Measurements from ENCODE around the gene PDZD7. TPM values are rescaled to one million over a fixed set of nuclear protein-coding genes. Genes with fewer than 3 reads are reported as not detected.

PDZD7 gene
- total RNA-seq, 4 donors from 2014 or later, result under 0.01 to 1.3 (median 0.61) TPM; not detected in 1

DNA sequence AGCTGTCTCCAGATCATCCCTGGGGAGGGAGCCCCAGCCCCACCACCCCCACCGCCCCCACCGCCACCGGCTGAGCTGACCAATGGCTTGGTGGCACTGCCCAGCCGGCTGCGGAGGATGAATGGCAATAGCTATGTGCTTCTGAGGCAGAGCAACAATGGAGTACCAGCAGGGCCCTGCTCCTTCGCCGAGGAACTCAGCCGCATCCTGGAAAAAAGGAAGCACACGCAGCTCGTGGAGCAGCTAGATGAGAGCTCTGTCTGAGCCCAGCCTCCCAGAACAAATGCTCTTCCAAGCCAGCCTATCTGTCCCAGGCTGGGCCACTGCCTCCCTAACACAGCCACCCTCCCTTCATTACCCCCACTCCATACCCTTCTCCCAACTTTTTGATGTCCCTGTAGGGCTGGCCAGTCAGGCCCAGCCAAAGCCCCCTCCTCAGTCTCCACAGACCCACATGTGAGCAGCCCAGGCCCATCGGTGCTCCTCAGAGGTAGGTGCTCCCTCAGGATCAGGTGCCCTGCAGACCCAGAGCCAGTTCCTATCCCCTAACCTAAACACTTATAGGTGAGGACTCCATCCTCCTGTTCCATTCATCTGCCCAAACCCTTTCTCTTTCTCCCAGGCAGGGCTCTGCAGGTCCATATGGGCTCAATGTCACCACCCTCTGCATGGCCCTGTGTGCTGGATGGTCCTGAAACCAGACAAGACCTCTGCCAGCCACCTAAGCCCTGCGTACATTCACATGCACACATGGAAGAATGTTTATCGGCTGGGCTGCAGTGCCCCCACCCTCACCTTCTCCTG lies 46.9 kb downstream of the PDZD7 start:
- peak in 1 of 2 donors; percentile 4 for DNase-seq
- intact Hi-C loops (cut with DNase I; ENCODE audit: low total_unique reads), result no loop called here
- H3K4me1 ChIP-seq, result peaks cover 6 to 20% of the 10 kb centered on the region in 2 donors
- H3K4me3 ChIP-seq, result no peak overlapping the region
- no peaks in the 10 kb centered on the region for H3K36me3 ChIP-seq
- H3K27ac ChIP-seq, result no peak overlapping the region
- no peak for TF ChIP-seq POLR2A (IDR thresholded peaks at IDR 0.05)
- TF ChIP-seq, protein P1, sequence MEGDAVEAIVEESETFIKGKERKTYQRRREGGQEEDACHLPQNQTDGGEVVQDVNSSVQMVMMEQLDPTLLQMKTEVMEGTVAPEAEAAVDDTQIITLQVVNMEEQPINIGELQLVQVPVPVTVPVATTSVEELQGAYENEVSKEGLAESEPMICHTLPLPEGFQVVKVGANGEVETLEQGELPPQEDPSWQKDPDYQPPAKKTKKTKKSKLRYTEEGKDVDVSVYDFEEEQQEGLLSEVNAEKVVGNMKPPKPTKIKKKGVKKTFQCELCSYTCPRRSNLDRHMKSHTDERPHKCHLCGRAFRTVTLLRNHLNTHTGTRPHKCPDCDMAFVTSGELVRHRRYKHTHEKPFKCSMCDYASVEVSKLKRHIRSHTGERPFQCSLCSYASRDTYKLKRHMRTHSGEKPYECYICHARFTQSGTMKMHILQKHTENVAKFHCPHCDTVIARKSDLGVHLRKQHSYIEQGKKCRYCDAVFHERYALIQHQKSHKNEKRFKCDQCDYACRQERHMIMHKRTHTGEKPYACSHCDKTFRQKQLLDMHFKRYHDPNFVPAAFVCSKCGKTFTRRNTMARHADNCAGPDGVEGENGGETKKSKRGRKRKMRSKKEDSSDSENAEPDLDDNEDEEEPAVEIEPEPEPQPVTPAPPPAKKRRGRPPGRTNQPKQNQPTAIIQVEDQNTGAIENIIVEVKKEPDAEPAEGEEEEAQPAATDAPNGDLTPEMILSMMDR (IDR thresholded peaks at IDR 0.05), result no peak
- no peaks in the 10 kb centered on the region for H3K9me3 ChIP-seq
- no peaks in the 10 kb centered on the region for H3K27me3 ChIP-seq

DNA sequence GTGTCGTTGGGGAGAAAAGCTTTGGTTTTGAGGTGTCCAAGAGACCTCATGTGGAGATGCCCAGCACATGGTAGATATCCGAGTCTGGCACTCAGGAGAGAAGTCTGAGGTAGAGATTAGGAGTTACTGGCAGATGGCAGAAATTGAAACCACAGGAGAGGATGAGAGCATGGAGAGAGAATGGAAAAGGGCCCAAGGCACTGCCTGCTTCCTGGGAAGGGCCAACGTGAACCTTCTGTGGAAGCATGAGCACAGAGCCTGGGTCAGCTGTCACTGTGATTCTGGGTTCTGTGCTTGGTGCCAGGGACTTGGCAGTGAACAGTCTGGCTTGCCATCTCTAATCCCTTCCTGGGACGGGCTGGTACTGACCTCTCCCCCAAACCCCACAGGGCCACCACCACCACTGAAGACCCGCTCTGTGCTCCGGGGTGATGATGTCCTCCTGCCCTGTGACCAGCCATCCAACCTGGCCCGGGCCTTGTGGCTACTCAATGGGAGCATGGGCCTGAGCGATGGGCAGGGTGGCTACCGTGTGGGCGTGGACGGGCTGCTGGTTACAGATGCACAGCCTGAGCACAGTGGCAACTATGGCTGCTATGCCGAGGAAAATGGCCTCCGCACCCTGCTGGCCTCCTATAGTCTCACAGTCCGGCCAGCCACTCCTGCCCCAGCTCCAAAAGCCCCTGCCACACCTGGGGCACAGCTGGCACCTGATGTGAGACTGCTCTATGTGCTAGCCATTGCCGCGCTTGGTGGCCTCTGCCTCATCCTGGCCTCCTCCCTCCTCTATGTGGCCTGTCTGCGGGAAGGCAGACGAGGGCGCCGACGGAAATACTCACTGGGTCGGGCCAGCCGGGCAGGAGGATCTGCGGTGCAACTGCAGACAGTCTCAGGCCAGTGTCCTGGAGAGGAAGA lies 47.8 kb downstream of the PDZD7 start:
- no peak overlapping the region for H3K27ac ChIP-seq
- no peaks in the 10 kb centered on the region for H3K27me3 ChIP-seq
- intact Hi-C loops (cut with DNase I; ENCODE audit: low total_unique reads), result no loop called here
- H3K9me3 ChIP-seq, result no peaks in the 10 kb centered on the region
- H3K4me3 ChIP-seq, result no peak overlapping the region
- peaks cover 4 to 13% of the 10 kb centered on the region in 2 donors for H3K4me1 ChIP-seq
- TF ChIP-seq, protein P1 (IDR thresholded peaks at IDR 0.05), result no peak
- TF ChIP-seq POLR2A (IDR thresholded peaks at IDR 0.05), result no peak
- no peaks in the 10 kb centered on the region for H3K36me3 ChIP-seq
- DNase-seq, result peak in 1 of 2 donors; percentile 11

DNA sequence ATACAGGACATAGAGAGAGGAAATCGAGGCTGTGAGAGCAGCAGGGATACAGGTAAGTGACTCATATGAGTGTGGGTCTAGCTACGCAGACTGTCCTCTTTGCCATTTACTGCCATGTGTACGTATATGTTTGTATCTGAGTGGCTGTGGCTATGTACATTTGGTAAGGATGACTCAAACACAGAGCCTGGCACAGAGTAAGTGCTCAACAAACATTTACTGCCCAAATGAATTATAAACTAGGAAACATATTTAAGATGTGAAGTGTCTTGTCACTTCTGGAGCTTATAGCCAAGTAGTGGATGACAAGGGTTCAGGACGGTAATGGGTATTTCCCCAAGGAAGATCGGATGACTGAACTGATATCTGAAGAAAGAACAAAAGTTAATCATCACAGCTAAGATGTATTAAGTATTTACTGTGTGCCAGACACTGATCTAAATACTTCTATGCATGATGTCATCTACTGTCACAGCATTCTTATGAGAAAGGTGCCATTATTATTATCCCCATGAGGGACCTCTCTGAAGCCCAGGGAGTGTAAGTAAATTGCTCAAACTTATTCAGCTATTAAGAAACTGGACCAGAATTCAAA lies 49.7 kb downstream of the PDZD7 start:
- no peak overlapping the region for H3K4me3 ChIP-seq
- H3K36me3 ChIP-seq, result no peaks in the 10 kb centered on the region
- TF ChIP-seq, protein P1 (IDR thresholded peaks at IDR 0.05), result no peak
- TF ChIP-seq POLR2A (IDR thresholded peaks at IDR 0.05), result no peak
- no peaks in the 10 kb centered on the region for H3K27me3 ChIP-seq
- peaks cover 0 to under 1% of the 10 kb centered on the region in 2 donors for H3K4me1 ChIP-seq
- no peak overlapping the region for H3K27ac ChIP-seq
- H3K9me3 ChIP-seq, result no peaks in the 10 kb centered on the region
- intact Hi-C loops (cut with DNase I; ENCODE audit: low total_unique reads), result no loop called here
- no peak for DNase-seq

DNA sequence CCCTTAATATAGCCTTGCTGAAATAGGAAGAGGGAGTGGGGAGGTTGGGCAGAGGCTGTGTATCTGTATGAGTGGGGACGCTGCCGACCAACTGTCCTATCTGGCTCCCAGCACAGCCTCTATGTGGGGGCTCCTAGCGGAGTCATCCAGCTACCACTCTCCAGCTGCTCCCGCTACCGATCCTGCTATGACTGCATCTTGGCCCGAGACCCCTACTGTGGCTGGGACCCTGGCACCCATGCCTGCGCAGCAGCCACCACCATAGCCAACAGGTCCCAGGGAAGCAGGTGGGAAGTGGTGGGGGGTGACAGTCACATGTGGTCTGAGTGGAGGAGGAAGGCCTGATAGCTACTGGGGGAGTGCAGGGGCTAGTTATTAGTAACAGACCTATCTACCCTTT lies 50.2 kb downstream of the PDZD7 start:
- no peak for TF ChIP-seq POLR2A (IDR thresholded peaks at IDR 0.05)
- TF ChIP-seq, protein P1 (IDR thresholded peaks at IDR 0.05), result no peak
- Histone ChIP-seq H3K27me3 (no peaks in the 10 kb centered on the region), H3K4me3 (no peak overlapping the region), H3K36me3 (no peaks in the 10 kb centered on the region), H3K9me3 (no peaks in the 10 kb centered on the region), H3K4me1 (no peaks in the 10 kb centered on the region), H3K27ac (no peak overlapping the region)
- peak in 1 of 2 donors; percentile 8 for DNase-seq
- intact Hi-C loops (cut with DNase I; ENCODE audit: low total_unique reads), result no loop called here
